Measurements from ENCODE around the gene NR2F1-AS1. TPM values are rescaled to one million over a fixed set of nuclear protein-coding genes. Genes with fewer than 3 reads are reported as not detected.

Gene NR2F1-AS1
- total and polyA plus RNA-seq, 2 of the 4 experiments (the other 2 are of a cell fraction): 12.5 to 12.8 TPM

- no peaks in the 10 kb centered on the region for H3K9me3 ChIP-seq (ENCODE audit: control insufficient read depth, insufficient read depth, low read length)
- no peak overlapping the region for H2BK120ac ChIP-seq (ENCODE audit: low read depth, low read length)
- H2AK9ac ChIP-seq (replicated peaks; ENCODE audit: low read depth, low read length, poor library complexity): no peak overlapping the region
- no TSS peak for BruUV-seq (replicated peaks)
- no peaks in the 10 kb centered on the region for H3K36me3 ChIP-seq (ENCODE audit: control insufficient read depth, insufficient read depth, low read length)
- no peak overlapping the region for H3K56ac ChIP-seq (ENCODE audit: extremely low read depth, insufficient read depth, low read length)
- no peak overlapping the region for H2AFZ ChIP-seq (replicated peaks; ENCODE audit: low read length, poor library complexity)
- dilution Hi-C loops (cut with HindIII; ENCODE audit: low sequenced_read_pairs, unreplicated experiment): no loop called here
- H2BK20ac ChIP-seq (ENCODE audit: low read depth, low read length): no peak overlapping the region
- H2AK5ac ChIP-seq (ENCODE audit: low read depth, low read length): no peak overlapping the region
- H3K27me3 ChIP-seq (ENCODE audit: control insufficient read depth, insufficient read depth, low read length): no peaks in the 10 kb centered on the region
- H3K9me1 ChIP-seq (ENCODE audit: insufficient read depth, low read length): no peaks in the 10 kb centered on the region
- H2BK5ac ChIP-seq (ENCODE audit: low read depth, low read length, poor library complexity, severe bottlenecking): no peak overlapping the region
- H4K20me1 ChIP-seq (ENCODE audit: insufficient read depth, low read length): no peaks in the 10 kb centered on the region
- H3K14ac ChIP-seq (replicated peaks; ENCODE audit: low read depth, low read length): no peak overlapping the region
- no peaks in the 10 kb centered on the region; a peak in 1 of 4 replicates for H3K79me1 ChIP-seq (ENCODE audit: low read depth in 1 of 2, low read length in 2 of 2)
- no peak overlapping the region for H3K27ac ChIP-seq (ENCODE audit: insufficient read depth, low read length)
- TF ChIP-seq CHD1 (IDR thresholded peaks at IDR 0.05; ENCODE audit: low read depth, low read length): no peak
- TF ChIP-seq MXI1 (IDR thresholded peaks at IDR 0.05; ENCODE audit: borderline replicate concordance, low read depth, low read length): no peak
- no peak for TF ChIP-seq MAZ (IDR thresholded peaks at IDR 0.05; ENCODE audit: borderline replicate concordance, low read depth, low read length)
- no peak for TF ChIP-seq FOS (IDR thresholded peaks at IDR 0.05; ENCODE audit: low read depth, low read length)
- TF ChIP-seq USF2 (IDR thresholded peaks at IDR 0.05; ENCODE audit: low read depth, low read length): no peak
- TF ChIP-seq MAFK (IDR thresholded peaks at IDR 0.05; ENCODE audit: low read depth, low read length): no peak
- no peak for TF ChIP-seq CTCF (conservative IDR thresholded peaks at IDR 0.05; ENCODE audit: low read depth, low read length)
- TF ChIP-seq RAD21 (IDR thresholded peaks at IDR 0.05; ENCODE audit: low read length): no peak
- TF ChIP-seq POLR2A (IDR thresholded peaks at IDR 0.05; ENCODE audit: low read depth, low read length): no peak
- H4K91ac ChIP-seq (ENCODE audit: insufficient read depth, low read depth, low read length): no peak overlapping the region
- H3K4me2 ChIP-seq (ENCODE audit: low read depth, low read length): no peak overlapping the region
- no peak for DNase-seq
- H2BK15ac ChIP-seq (ENCODE audit: low read depth, low read length): no peak overlapping the region
- no peak overlapping the region for H4K8ac ChIP-seq (ENCODE audit: low read depth in 2 of 2, low read length in 2 of 2)
- no peaks in the 10 kb centered on the region; the same call in 1 of the 2 replicates for H3K4me1 ChIP-seq (ENCODE audit: control insufficient read depth, insufficient read depth, low read length)
- in situ Hi-C loops (cut with MboI; ENCODE audit: low sequenced_read_pairs): no loop called here
- POLR2A ChIA-PET (ENCODE audit: unreplicated experiment): interaction anchor here (0.5 kb wide), 1 partner anchor 577 kb away, joined by 6 read pairs; no protein-coding TSS in a partner anchor
- intact Hi-C loops (cut with micrococcal nuclease): no loop called here
- CTCF ChIA-PET: no interaction called here
- no peak overlapping the region for H4K5ac ChIP-seq (ENCODE audit: low read depth, low read length)
- H3K9ac ChIP-seq (ENCODE audit: low read depth, low read length): no peak overlapping the region
- no peak overlapping the region for H3K4ac ChIP-seq (ENCODE audit: low read depth, low read length)
- no peak overlapping the region for H3K23ac ChIP-seq (ENCODE audit: low read depth, low read length)
- no peak overlapping the region for H3K4me3 ChIP-seq (ENCODE audit: insufficient read depth, low read depth, low read length)
- H3K18ac ChIP-seq (ENCODE audit: low read depth, low read length): no peak overlapping the region
- no CpG with 5 or more reads among the region's 9 CpGs for WGBS, 2 experiments (ENCODE audit: extremely low coverage in 2 of 2, insufficient read length in 1 of 2)
- no peak for ATAC-seq (ENCODE audit: low read depth)
These were observed 159.0 kb downstream of the NR2F1-AS1 start for GRCh38 chr5:93421987-93422401.

All from IMR-90 (cell line).